GM19438 (cell line): Measurements from ENCODE around the gene CERS5.
"Not testable (repeated sequence)": the region's sequence is repeated elsewhere in the genome, so short reads cannot be mapped to it uniquely, and the experiment has no call there.

Experiments
- ATAC-seq: cut with Tn5 transposase; IDR thresholded peaks from one replicate; pipeline ENCODE4 v1.9.1; 2021; ENCODE audit warnings: low read depth; ENCODE audit not compliant: unreplicated experiment

Gene CERS5

GRCh38 chr12:50104417-50105366 lies 62.5 kb downstream of the CERS5 start:
- no peak for ATAC-seq

DNA sequence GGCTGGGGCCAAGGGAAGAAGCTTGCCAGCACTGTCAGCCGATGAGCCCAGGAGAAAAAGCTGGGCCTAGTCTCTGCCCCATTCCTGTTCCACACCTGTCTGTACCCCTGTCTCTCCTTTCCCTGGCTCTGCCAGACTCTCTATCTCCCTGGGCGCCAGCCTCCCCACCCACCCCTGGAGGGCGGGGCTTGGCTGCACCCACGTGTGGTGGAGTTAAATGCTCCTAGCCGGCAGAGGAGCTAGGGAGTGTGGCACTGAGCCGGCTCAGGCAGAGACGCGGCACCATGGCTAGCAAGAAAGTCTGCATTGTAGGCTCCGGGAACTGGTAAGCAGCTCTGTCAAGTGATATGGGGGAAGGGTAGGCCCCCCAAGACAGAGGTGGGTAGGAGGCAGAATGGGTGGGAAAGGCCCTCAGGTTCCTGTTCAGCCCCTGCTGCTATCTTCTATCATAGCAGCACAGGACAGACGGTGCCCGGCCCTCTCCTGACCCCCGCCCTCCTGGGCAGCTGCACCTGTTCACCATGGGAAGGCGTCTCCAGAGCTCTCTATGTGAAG lies 63.3 kb downstream of the CERS5 start, which contains the start of gene GPD1:
Gene GPD1 (plus strand): TSS at position 242 of the 555 bp plus-strand sequence. CDS start 43 bp downstream, at position 285.
- ATAC-seq, result no peak

DNA sequence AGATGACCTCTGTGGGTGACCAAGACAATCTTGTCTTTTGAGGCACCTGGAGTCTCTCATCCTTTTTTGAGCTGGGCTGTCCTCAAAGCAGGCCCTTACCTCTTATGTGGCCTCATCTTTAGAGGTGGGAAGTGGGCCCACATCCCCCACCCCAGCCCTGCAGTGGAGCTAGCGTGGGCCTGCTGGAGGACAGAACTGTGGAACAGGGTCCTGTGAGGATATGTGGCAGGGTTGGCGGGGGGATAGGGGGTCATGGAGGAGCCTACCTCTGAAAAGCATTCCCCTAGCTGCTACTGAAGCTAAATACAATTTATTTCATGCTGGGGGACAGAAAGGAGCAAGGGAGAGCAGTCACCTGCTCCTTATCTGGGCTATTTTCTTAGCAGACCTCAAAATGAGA lies 63.8 kb downstream of the CERS5 start:
- no peak for ATAC-seq

DNA sequence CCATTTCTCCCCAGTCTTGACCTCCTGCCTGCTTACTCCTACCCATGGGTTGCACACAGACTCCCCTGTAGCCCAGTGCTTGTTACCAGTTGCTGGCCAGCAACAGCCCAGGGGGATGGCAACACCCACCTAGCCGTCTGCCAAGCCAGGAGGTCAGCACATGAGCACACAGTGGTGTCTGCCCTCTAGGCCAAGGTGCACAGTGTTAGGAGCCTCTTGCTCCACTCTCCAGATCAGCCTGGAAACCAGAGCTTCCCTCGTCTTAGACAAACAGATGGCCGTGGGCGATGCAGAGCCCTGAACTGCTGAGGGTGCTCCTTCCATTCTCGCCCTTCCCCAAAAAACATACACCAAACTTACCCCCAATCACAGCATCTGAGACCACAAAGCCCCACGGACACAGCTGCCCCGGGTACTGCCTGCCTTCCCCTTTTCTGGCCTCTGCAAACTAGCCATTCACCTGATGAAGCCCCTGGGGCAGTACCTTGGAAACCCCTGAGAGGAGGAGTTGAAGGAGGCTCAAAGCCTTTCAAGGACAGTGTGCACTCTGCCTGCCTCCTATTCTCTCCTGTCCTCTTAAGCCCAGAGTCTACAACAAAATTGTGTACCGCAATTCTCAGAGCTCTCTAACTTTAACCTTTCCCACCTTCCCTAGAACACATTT lies 64.4 kb downstream of the CERS5 start:
- ATAC-seq, result no peak

DNA sequence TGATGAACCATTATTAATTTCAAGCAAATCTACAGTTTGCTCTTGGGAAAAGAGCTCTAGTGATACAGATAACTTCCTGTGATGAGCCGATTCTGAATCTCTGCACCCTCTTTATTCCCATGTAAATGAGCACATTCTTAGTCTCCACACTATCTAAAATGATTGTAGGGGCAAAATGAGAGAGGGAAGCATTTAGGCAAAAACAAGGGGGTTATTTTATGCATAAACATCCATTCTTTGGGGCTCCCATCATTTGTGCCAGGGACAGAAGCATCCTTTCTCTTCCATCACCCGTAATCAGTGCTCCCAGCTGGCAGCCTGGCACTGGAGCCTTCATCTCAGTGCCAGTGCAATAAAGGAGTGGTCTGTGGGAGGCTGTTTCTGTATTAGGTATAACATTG lies 65.0 kb downstream of the CERS5 start:
- no peak for ATAC-seq

DNA sequence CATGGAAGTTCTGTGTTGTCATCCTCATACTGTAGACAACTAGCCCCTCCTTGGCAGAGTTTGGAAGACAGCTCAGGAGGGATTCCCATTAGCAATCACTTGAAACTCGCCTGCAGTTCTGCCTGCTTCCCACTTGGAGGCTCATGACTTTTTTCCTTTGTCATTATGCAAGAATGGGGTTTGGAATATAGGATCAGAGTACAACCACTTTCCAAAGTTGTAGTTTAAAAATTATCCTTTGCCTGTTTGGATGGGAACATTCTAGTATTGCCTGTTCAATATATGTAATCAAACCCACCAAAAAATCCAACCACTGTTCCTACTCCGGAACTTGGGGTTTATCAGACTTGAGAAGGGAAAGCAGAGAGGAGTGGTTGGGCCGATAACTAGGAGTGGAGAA lies 65.5 kb downstream of the CERS5 start:
- no peak for ATAC-seq

DNA sequence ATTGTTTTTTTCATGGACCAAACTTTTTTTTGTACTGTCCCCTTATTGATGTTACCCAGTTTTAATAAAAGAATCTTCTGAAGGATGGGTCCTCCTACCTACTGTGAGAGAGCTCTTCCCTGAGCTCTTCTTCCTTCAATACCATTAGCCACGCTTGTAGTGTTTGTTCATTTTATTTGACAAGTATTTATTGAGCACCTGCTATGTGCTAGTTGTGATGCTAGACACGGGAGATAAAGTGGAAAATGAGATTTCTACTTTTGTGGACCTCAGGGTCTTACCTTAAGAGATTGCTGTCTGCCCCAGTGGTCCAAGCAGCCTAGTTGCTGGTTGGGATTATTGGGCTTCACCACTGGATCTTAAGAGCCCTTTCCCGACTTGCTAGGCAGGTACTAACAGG lies 66.6 kb downstream of the CERS5 start:
- ATAC-seq, result no peak

- ATAC-seq, result no peak
These were observed 67.7 kb downstream of the CERS5 start for GRCh38 chr12:50099302-50100008.

GRCh38 chr12:50097952-50098351 lies 69.2 kb downstream of the CERS5 start:
- ATAC-seq, result no peak

GRCh38 chr12:50090391-50090790 lies 76.8 kb downstream of the CERS5 start:
- no peak for ATAC-seq

DNA sequence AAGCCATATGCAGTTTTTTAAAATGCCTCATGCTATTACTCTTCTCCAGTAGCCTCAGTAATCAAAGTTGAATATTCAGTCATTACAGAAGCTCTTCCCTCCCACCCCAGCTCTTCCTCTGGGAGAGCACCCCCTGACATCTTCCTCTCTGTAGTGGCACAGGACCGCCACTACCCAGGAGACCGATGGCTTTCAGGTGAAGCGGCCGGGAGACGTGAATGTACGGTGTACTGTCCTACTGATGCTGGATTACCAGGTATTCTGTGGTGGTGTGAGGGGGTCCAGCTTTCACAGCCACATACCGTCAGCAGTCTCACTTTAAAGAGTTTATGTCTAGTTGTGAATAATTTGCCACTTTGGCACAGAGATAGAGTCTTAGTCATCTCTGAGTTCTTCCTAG lies 77.4 kb downstream of the CERS5 start:
- ATAC-seq, result no peak

DNA sequence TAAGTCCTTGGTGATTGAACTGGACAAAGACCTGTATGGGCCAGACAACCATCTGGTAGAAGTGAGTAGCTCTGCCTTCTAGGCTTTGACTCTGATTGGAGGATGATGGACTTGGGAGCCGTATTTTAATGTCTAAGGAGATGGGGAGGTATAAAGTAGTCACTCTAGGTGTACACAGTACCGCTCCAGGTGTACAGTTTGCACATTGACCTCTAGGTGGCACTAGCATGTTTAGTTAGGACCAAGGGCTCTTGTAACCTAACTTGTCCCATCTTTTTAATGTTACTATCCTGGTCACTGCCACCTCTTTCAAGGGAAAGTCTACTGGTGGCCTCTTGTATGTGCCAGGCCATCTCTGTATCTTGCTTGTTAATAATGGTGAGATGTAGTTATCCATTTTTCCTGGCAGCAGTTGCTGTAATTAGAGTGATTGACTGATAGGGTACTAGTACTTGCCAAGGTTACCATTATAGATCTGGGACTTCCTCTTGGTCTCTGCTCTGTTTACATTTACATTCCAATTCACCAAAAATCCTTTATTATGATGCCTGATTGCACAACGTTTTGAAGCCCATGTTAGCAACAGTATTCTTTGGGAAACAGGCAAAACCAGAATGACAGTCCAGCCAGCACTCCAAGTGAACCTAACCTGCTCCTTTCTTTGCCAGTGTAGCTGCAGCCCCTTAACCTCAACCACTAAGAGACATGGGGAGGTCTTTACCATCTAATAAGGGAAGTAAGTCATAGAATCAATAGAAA lies 78.4 kb downstream of the CERS5 start:
- no peak for ATAC-seq

DNA sequence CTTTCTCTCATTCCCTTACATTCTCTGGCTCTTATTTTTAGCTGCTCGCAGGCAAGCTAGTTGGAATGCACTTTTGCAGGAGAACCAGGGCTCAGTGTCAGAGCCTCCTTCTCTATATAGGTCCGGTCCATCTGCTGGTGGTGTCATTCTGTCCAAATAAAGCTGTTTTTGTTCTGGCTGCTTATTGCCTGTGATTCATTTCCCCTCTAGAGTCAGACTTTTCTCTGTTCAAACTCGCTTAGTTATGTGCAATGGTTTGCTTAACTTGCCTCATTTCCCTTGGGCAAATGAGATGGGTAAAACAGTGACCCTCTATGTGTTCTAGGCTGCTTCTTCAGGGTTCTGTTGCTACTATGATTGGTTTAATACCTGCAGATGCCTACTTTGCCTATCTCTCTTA lies 79.2 kb downstream of the CERS5 start:
- no peak for ATAC-seq

DNA sequence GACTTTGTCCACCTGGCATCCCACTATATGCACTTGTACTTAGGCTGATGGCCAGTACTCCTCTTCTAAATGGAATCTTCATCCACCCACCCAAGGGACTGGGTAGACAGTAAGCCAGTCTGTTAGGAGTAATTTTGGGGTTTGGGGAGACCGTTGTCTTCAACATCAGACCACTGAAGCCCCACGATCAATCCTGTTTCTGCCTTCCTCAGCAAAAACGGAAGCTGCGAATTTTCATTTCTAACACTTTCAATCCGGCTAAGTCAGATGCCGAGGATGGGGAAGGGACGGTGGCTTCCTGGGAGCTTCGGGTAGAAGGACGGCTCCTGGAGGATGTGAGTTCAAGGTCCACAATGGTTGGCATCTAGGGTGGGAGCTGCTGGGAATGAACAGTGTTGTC lies 80.0 kb downstream of the CERS5 start:
- no peak for ATAC-seq

- ATAC-seq, result no peak
These were observed 81.0 kb downstream of the CERS5 start for GRCh38 chr12:50086148-50086547.

GRCh38 chr12:50085615-50086072 lies 81.5 kb downstream of the CERS5 start:
- no peak for ATAC-seq

GRCh38 chr12:50084775-50085614 lies 82.2 kb downstream of the CERS5 start, which contains the start of gene SMARCD1:
TSS of gene SMARCD1 (plus strand) at chr12:50085342. CDS start at chr12:50085370, 28 bp downstream.
- ATAC-seq, result peak; percentile 81

DNA sequence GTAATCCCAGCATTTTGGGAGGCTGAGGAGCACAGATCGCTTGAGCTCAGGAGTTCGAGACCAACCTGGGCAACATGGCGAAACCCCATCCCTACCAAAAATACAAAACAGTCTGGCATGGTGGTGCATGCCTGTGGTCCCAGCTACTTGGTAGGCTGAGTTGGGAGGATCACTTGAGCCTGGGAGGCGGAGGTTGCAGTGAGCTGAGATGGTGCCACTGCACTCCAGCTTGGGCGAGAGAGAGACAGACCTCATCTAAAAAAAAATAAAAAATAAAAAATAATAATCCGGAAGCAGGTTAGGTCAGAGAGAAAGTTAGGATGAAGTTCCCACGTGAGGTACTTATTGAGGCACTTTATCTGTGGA lies 82.8 kb downstream of the CERS5 start:
- not testable (repeated sequence) for ATAC-seq

DNA sequence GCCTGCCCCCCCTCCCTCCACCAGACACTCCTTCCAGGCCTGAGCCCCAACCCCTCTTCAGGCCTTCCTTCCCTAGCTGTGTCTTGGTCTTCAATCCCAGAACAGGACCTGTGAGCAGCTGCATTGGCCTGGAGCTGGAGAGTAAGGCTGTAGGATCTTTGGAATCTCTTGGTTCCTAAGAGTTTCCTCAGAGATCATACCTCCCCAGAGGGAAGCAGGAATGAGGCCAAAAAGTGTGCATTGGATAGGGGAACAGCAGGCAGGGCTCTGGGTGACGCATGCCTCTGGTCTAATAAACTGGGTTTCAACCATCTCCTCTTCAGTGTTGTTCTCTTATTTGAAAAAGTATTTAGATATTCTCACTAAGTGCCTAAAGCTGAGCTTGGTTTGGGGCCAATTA lies 83.9 kb downstream of the CERS5 start:
- no peak for ATAC-seq
